ENCODE results near the gene TRMT11.

DNA sequence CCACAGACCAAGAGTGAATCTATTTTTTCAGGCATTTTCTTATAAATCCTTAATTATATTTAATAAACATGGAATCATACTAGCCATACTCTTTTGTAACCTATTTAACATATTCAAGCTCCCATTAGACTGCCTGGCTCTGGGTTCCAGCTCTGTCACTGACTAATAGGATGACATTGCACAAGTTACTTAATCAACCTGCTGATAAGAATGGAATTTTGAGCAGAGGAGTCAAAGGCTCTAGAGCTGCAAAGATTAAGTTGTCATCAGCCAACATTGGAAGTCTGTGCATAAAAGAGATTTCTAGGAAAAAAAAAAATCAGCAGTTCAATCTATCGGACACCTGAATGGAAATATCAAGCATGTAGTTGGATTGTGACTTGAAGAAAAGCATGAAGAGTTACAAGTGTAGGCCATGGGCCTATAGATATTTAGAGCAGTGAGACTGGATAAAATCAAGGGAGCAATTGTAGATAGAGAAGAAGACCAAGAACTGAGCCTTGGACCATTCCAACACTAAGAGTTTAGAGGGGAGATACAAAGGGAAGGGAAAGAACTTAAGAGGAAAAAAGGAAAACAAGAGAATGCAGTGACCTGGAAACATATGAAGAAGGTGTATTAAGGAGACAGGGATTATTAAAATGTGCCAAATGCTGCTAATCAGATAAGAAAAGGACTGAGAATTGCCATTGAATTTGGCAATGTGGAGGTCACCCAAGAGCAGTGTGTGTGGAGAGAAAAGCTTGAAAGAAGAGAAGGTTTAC lies 40.8 kb upstream of the TRMT11 start:
- TF ChIP-seq, protein P1, sequence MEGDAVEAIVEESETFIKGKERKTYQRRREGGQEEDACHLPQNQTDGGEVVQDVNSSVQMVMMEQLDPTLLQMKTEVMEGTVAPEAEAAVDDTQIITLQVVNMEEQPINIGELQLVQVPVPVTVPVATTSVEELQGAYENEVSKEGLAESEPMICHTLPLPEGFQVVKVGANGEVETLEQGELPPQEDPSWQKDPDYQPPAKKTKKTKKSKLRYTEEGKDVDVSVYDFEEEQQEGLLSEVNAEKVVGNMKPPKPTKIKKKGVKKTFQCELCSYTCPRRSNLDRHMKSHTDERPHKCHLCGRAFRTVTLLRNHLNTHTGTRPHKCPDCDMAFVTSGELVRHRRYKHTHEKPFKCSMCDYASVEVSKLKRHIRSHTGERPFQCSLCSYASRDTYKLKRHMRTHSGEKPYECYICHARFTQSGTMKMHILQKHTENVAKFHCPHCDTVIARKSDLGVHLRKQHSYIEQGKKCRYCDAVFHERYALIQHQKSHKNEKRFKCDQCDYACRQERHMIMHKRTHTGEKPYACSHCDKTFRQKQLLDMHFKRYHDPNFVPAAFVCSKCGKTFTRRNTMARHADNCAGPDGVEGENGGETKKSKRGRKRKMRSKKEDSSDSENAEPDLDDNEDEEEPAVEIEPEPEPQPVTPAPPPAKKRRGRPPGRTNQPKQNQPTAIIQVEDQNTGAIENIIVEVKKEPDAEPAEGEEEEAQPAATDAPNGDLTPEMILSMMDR (conservative IDR thresholded peaks at IDR 0.05 in 1 of 2, IDR thresholded peaks at IDR 0.05 in 1 of 2; ENCODE audit: extremely low read depth in 1 of 2, insufficient read depth in 1 of 2, low read depth in 1 of 2, low read length in 2 of 2) = no peak
- TF ChIP-seq EZH2 (IDR thresholded peaks at IDR 0.05; ENCODE audit: borderline replicate concordance, low read length) = no peak

Measured in mammary epithelial cell (primary cell).